Midbrain (tissue), 1 donor: ENCODE measurements around the gene MESP1.
"Not testable (repeated sequence)": the region's sequence is repeated elsewhere in the genome, so short reads cannot be mapped to it uniquely, and the experiment has no call there.

Source experiments
- DNase-seq: peaks from one replicate; lab custom pipeline; 2025; lab: John Stamatoyannopoulos, UW

MESP1 gene

GRCh38 chr15:89750560-89751542 is at the start of gene MESP1:
TSS of gene MESP1 (minus strand) at chr15:89751249. CDS start at chr15:89751231, 18 bp downstream.
- peak; percentile 91 for DNase-seq

- DNase-seq: no peak
Measured at GRCh38 chr15:89799918-89800498, 49.0 kb upstream of the MESP1 start.

GRCh38 chr15:89799011-89799911 is 48.2 kb upstream of the MESP1 start:
- no peak for DNase-seq

GRCh38 chr15:89797678-89798201 is 46.7 kb upstream of the MESP1 start:
- no peak for DNase-seq

GRCh38 chr15:89795996-89796395 is 44.9 kb upstream of the MESP1 start:
- no peak for DNase-seq

- DNase-seq: no peak
Measured at GRCh38 chr15:89794627-89795241, 43.7 kb upstream of the MESP1 start.

GRCh38 chr15:89792106-89792805 is 41.2 kb upstream of the MESP1 start:
- no peak for DNase-seq

- DNase-seq: no peak
Measured at GRCh38 chr15:89790661-89791060, 39.6 kb upstream of the MESP1 start.

- no peak for DNase-seq
Measured at GRCh38 chr15:89790206-89790605, 39.2 kb upstream of the MESP1 start.

GRCh38 chr15:89788585-89788984 is 37.5 kb upstream of the MESP1 start:
- not testable (repeated sequence) for DNase-seq

GRCh38 chr15:89787944-89788343 is 36.9 kb upstream of the MESP1 start:
- no peak for DNase-seq

- DNase-seq: no peak
Measured at GRCh38 chr15:89785774-89786140, 34.7 kb upstream of the MESP1 start.

GRCh38 chr15:89785064-89785773 is 34.2 kb upstream of the MESP1 start:
- DNase-seq: no peak

GRCh38 chr15:89784686-89784960 is 33.6 kb upstream of the MESP1 start:
- no peak for DNase-seq

- no peak for DNase-seq
Measured at GRCh38 chr15:89783861-89784685, 33.0 kb upstream of the MESP1 start.

- DNase-seq: no peak
Measured at GRCh38 chr15:89783111-89783860, 32.2 kb upstream of the MESP1 start.

- not testable (repeated sequence) for DNase-seq
Measured at GRCh38 chr15:89782619-89782950, 31.5 kb upstream of the MESP1 start.

GRCh38 chr15:89781891-89782618 is 31.0 kb upstream of the MESP1 start:
- no peak for DNase-seq
